Kasumi-1 (cell line): ENCODE data around the gene DIRAS3.
"Not testable (repeated sequence)": the region's sequence is repeated elsewhere in the genome, so short reads cannot be mapped to it uniquely, and the experiment has no call there.

Experiments used
- DNase-seq, 2 experiments: peaks; one replicate each; lab custom pipeline; 2025; lab: John Stamatoyannopoulos, UW

DIRAS3 gene, protein sequence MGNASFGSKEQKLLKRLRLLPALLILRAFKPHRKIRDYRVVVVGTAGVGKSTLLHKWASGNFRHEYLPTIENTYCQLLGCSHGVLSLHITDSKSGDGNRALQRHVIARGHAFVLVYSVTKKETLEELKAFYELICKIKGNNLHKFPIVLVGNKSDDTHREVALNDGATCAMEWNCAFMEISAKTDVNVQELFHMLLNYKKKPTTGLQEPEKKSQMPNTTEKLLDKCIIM

DNA sequence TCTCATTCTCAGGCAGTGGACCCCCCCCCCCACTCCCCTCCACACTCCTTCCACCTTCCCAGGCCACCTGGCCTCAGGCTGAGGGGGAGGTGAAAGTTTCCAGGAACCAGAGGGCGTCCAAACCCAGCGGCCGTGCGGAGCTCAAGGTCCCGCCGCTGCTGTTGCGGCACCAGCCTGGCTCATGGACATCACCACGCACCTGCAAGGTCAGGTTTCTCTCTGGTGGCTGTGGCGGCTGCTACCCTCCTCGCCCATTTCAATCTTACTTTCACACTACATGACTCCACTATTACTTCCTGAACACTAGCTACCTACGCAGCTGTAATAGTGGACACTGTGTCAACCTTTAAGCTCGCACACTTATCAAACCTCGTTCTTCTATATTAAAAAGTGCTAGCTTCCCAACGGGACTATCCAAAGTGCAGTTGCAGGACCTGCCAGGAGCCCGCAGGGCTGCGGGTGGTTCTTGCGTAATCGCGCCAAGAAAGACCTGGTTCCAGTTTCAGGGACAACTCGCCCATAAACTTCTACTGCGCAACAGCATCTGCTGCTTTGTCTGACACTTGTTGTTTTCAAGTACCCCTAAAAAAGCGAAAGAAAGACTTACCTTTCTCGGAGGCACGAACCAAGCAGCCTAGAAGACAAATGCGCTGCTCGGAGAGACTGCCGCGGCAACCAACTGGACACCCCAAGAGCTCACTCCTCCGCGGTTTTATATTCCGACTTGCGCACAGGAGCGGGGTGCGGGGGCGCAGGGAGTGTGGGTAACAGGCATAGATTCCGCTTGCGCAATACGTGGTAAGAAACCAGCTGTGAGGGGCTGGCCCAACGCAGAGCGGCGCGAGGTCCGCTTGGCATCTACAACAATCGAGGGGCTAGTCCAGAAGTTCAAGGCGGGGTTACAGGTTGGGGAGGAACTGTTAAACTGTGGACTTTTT, at the start of gene DIRAS3:
Gene DIRAS3 (minus strand): TSS at position 687 of the 938 bp plus-strand sequence. CDS start 3,330 bp downstream, outside the sequence.
- DNase-seq = no peak

- no peak for DNase-seq
These were observed 43.3 kb upstream of the DIRAS3 start for GRCh38 chr1:68093737-68094136.

DNA sequence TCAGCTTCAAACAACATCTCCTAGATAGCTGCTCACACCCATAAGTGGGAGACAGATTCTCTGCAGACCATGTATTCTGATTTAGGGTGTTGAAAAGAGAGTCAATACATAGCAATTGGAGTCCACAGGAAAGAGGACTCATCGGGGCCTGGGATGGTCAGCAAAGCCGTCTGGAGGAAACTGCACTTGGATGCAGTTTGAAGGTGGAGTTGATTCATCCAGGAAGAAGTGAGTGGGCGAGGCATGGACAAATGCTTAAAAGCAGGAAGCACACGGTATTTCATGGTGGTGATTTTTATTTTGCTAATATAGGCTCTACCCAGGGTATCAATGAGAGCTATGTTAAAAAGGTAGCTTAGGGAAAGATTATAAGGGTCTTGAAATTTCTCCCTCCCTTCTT, 36.8 kb upstream of the DIRAS3 start:
- no peak for DNase-seq

- no peak for DNase-seq
These were observed 35.3 kb upstream of the DIRAS3 start for GRCh38 chr1:68085752-68086151.

- no peak for DNase-seq
These were observed 33.3 kb upstream of the DIRAS3 start for GRCh38 chr1:68083686-68084085.

GRCh38 chr1:68081775-68082283, 31.4 kb upstream of the DIRAS3 start:
- no peak for DNase-seq

DNA sequence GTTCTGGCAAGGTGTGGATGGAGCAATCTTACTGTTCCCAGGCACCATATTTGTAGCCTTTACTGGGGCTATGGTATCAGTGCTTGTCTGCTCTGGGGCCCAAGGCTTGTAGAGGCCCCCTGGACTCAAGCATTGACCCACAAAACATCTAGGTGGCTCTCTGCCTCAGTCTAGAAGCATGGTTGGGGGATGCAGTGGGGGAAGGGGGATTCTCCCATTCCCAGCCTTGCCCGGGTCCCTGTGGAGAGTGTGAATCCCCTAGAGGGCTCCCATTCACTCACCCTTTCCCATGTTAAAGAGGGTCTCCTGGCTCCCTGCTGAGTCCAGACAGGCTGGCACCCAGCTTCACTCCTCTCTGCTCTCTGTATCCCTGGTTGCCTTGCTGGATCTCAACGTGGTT, 28.2 kb upstream of the DIRAS3 start:
- DNase-seq = no peak

- no peak for DNase-seq
These were observed 24.0 kb upstream of the DIRAS3 start for GRCh38 chr1:68074472-68074871.

- DNase-seq = no peak
These were observed 15.3 kb upstream of the DIRAS3 start for GRCh38 chr1:68065766-68066165.

DNA sequence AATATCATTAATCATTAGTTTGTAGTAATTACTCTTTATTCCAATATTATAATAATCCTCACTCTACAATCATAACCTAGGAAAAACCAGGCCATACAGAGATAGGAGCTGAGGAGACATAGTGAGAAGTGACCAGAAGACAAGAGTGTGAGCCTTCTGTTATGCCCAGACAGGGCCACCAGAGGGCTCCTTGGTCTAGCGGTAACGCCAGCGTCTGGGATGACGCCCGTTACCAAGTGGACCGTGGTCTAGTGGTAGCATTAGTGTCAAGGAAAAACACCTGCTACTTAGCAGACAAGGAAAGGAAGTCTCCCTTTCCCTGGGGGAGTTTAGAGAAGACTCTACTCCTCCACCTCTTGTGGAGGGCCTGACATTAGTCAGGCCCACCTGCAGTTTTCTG, 7.6 kb upstream of the DIRAS3 start:
- not testable (repeated sequence) for DNase-seq

DNA sequence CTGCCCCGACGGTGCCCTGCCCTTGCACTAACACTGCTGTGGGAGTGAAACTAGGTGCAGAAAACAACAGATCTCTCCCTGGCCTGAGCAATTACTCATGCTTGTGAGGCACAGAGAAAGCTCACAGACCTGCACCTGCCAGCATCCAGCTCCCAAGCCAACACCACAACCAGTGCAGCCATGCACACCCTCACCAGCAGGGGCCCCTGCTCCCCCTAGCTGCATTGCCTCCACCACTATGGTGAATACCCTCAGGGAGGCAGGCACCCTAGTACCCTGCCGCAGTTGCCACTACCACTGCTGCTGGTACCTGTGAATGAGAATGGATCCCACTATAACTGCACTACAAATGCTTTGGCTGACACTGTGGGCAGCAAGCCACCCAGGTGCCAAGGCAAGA, 7.1 kb upstream of the DIRAS3 start:
- no peak for DNase-seq

DNA sequence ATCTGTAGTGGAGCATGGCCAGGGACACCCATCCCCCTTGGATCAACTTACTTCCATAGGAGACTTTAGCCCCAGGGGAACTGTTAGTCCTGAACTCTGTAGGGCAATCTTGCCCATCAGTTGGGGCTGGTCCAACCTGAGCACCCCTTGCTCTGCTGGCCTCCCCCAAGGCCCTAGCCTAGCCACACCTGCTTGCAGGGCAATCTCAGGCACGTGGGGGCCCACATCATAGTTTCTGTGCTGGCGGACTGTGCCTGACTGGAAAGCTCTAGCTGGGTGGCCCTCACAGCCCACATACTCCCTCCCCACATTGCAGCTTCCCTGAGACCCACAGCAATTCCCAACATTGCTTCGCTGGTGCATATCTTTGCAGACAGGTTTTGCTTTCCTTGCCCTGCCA, 6.6 kb upstream of the DIRAS3 start:
- no peak for DNase-seq

- DNase-seq = no peak
These were observed 1.0 kb upstream of the DIRAS3 start for GRCh38 chr1:68051475-68051874.

GRCh38 chr1:68047659-68048026, 2.8 kb downstream of the DIRAS3 start:
- no peak for DNase-seq

- DNase-seq = no peak
These were observed 3.4 kb downstream of the DIRAS3 start for GRCh38 chr1:68046885-68047658.

DNA sequence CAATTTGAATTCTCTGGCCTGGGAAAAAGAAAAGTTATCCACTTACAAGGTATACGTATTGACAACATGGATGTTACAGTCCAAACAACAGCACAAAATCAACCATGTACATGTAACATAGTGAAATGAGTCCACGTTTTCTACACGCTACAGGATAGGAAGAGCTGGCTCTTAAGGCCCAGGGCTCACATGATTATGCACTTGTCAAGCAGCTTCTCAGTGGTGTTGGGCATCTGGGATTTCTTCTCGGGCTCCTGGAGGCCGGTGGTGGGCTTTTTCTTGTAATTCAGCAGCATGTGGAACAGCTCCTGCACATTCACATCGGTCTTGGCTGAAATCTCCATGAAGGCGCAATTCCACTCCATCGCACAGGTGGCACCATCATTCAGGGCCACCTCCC, 4.0 kb downstream of the DIRAS3 start:
- no peak for DNase-seq

DNA sequence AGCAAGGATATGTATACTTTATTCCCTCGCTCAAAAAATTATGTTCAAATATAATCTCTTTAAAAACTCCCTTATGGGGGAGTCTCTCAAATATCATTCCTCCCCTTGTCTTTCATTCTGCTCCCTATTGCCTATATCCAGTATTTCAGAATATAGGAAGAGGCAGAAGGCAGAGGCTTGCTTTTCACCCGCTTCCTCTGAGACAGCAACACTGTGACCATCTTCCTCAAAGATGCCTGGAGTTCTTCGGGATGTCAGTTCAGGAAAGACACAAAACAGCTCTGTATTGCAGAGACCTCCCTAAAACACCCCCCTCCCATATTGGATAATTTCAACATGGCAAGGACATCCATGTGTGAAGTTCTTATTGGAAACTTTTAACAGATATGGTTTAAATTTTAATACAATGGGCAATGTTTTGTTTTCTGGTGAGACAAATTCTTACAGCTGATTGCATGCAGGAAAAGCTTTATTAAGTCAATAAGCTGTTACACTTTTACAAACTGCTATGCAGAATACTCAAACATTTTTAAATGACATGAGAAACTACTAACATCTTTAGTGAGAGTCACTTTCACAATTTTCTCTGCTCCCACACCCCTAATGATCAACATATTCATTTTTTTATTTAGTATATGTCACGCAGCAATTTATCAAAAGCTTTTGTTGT, 4.8 kb downstream of the DIRAS3 start:
- DNase-seq = no peak

GRCh38 chr1:68043443-68044090, 6.9 kb downstream of the DIRAS3 start:
- DNase-seq = no peak

DNA sequence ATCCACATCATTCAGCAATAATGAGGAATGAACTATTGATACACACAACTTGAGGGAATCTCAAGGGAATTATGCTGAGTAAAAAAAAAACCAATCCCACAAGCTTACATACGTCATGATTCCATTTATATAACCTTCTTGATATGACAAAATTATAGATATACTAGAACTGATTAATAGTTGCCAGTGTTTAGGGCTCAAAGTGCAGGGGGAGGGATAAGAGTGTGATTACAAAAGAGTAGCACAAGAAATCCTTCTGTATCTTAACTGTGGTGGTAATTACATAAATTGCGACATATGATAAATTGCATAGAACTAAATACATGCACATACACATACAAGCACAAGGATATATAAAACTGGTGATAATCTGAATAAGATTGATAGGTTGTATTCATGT, 13.5 kb downstream of the DIRAS3 start:
- DNase-seq = no peak

DNA sequence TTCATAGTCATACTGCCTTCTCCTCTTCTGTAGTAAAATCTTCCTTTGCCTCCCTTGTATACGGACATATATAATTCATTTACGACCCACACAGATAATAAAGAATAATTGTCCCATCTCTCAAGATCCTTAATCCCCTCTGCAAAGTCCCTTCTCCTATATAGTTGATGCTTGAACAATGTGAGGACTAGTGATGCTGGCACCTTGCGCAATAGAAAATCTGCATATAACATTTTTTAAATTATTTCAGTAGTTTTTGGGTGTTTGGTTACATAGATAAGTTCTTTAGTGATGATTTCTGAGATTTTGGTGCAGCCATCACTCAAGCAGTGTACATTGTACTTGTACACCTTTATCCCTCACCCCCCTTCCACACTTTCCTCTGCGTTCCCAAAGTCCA, 21.0 kb downstream of the DIRAS3 start:
- no peak for DNase-seq

DNA sequence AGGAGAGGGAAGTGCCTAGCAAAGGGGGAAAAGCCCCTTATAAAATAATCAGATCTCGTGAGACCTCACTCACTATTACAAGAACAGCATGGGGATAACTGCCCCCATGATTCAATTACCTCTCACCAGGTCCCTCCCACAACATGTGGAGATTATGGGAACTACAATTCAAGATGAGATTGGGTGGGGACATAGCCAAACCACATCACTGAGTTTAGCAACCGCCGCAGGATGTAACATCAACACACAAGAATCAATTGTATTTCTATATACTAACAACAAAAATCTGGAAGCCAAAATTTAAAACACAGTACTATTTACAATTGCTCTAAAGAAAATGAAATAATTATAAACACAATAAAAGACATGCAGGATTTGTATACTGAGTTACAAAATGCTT, 21.9 kb downstream of the DIRAS3 start:
- DNase-seq = no peak
